HL-60/S4 treated with phorbol 12-myristate 13-acetate at 8.2 ng/mL for 4 days and 3 days (cell line): Measurements from ENCODE around the gene ODF2L.

Source experiments
- in situ Hi-C: fragments of 300-500 bp; cut with MboI; formaldehyde crosslinking; loops from 2 replicates; pipeline ENCODE4 v1.15.0; 2022; ENCODE audit warnings: low sequenced_read_pairs

ODF2L gene, protein sequence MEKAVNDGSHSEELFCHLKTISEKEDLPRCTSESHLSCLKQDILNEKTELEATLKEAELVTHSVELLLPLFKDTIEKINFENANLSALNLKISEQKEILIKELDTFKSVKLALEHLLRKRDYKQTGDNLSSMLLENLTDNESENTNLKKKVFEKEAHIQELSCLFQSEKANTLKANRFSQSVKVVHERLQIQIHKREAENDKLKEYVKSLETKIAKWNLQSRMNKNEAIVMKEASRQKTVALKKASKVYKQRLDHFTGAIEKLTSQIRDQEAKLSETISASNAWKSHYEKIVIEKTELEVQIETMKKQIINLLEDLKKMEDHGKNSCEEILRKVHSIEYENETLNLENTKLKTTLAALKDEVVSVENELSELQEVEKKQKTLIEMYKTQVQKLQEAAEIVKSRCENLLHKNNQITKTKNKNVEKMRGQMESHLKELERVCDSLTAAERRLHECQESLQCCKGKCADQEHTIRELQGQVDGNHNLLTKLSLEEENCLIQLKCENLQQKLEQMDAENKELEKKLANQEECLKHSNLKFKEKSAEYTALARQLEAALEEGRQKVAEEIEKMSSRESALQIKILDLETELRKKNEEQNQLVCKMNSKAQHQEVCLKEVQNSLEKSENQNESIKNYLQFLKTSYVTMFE

GRCh38 chr1:86395751-86396497 lies at the start of gene ODF2L:
TSS of gene ODF2L (minus strand) at chr1:86396323. CDS start at chr1:86387027, 9,296 bp downstream.
- in situ Hi-C loops = no loop called here

DNA sequence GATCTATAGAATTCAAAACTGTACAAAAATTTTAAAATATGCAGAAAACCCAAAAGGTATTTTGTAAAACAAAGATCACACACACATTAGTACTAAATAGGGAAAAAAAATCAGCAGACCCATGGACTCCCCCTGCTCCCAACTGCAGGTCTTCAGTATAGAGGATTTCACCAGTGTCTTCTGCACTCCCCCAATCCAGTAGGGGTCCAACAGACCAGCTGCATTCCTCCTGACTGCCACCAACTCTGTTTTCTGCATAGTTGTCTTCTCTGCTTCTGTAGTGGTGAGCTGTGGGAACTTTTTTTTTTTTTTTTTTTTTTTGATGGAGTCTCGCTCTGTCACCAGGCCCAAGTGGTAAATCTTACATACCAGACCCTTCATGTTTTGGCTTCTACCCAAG lies 49.8 kb upstream of the ODF2L start:
- in situ Hi-C loops = no loop called here

- in situ Hi-C loops = no loop called here
These were observed 45.9 kb upstream of the ODF2L start for GRCh38 chr1:86441997-86442396.

DNA sequence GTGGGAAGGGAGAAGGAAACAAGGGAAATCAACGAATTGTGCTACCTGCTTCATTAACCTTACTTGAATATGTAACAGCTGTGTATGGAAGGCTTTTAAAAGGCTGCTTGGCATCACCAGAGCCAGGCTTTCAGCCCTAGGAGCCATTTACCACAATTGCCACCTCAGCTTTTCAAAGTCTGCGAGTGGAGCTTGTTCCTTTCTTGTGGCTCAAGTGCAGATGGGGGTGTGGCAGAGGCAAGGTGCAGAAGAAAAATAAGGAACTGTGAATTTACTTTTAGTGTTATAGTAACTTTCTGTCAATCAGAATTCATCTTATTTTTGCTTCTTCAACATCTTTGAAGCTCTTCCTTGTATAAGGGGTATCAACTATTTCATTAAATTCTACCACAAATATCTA lies 45.5 kb upstream of the ODF2L start:
- in situ Hi-C loops = no loop called here

DNA sequence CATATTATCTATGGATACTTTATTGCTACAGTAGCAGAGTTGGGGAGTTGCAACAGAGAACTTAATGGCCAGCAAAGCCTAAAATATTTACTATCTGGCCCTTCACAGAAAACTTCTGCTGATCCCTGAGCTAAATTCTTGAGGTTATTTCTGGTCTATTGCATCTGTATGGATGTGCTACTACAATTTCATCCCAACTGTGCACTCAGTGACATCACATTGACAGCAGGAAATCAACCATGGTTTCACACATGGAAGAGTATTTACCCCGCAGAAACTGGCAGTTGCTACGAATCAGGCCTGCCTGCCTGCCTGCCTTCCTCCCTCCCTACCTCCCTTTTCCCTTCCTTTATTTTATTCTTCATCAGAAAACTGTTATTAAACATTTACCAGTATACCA lies 39.9 kb upstream of the ODF2L start:
- in situ Hi-C loops = no loop called here

DNA sequence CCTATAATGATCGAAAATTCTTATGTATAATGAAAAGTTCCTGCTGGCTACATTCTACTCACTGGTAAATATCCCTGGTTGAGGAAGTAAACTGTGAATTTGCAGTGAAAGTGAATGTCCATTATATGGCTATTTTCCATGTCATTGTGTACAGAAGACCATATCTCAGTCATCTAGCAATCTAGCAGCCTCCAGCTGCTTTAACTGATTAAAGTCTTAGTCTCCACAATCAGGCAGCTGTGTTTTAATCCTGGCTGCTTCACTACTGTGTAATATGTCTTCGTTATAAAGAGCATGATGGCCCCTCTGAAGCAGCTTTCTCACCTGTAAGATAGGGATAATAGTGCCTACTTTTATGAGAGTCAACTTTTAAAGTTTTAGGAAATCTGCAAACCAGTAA lies 39.2 kb upstream of the ODF2L start:
- in situ Hi-C loops = no loop called here

- in situ Hi-C loops = no loop called here
These were observed 37.9 kb upstream of the ODF2L start for GRCh38 chr1:86434059-86434458.

GRCh38 chr1:86430376-86430775 lies 34.3 kb upstream of the ODF2L start:
- in situ Hi-C loops = no loop called here

GRCh38 chr1:86429835-86430234 lies 33.7 kb upstream of the ODF2L start:
- in situ Hi-C loops = no loop called here

DNA sequence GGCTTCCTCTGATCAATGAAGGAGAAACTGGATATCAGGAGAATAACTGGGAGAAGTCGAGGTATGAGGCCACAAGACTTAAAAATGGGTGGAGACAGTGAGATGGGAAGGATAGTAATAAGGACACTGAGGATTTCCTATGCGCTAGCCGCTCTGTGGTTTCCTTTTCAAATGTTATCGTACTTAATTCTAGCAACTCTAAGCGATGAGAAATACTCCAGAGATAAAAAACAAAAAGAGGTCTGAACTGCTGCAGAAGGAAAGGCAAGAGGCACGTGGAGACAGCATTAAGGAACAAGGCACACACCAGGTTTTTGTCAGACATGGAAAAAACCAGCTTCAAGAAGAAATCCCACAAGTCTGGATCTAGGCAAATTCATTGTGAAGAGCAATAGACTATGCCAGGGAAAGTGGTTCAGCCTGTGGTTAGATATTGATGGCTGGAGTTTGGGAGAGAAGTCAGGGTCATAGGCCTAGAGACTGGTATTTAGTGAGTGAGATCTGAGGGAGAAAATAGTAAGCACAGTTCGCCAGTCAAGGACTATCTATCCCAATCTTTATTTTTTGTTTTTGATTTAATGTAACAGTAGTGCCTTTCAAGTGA lies 33.1 kb upstream of the ODF2L start:
- in situ Hi-C loops = no loop called here

DNA sequence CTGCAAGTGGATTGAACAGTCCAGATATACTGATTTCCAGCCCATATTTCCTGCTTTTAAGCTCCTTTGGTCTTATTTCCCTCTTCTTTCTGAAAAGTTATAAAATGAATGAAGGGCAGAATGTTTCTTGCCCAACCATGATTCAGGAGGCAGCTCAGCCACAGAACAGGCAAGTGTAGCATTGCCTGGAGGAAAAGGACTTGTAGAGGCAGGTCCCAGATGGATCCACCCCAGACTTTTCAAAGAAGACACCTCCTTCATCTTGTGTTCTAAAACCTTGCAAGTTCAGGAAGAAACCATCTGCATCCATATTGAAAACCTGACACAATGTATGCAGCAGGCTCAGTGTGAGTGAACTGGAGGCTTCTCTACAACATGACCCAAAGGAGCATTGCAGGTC lies 27.8 kb upstream of the ODF2L start, which contains the start of gene CLCA2:
Gene CLCA2 (plus strand): TSS at position 299 of the 400 bp plus-strand sequence. CDS start 77 bp downstream, at position 376.
- in situ Hi-C loops = no loop called here

DNA sequence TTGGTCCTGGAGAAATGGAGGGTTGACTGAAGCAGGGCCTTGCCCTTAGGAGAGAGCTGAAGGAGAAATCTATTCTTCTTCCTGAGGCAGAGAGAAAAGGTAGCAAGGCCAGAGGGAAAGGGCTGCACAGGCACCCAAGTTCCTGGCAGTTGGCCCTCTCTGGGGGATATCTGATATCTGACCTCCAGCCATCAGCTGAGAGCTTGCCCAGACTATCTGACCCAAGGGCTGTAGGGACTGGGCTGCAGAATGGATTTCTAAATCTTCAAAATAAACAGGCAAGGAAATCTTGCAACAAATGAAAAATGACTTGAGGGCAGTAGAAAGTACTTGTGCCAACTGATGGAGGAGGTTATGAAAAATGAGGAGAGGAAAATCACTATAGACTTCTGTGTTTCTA lies 27.4 kb upstream of the ODF2L start:
- in situ Hi-C loops = no loop called here

DNA sequence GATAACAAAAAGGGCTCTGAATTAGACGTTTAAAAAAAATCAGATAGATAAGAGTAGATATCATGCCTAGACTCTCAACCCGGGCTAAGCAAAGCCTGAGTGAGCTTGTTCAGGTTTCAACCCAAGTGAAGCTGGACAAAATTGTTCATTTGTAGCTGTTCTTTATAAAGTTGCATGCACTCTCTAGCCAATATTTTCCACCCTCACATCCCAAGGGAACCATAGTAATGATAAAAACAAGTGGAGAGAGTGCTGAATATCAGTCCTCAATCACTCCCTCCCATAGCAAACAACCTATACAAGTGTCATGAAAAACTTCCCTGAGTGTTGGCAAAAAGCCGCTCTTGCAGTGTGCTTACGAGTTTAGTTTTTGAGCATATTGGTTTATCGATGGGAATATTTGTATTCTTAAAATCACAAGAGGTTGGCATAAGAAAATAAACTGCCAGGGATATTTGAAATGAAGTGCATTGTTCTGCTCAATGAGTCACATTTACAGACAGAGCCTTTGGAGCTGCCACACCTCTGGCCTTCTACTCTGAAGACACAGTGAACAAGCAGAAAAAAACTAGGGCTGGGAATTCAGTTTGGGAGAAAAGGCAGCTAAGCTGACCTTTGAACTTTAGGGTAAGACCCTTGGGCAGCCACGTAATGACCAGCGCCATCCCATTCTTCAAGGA lies 25.6 kb upstream of the ODF2L start:
- in situ Hi-C loops = no loop called here

- in situ Hi-C loops = no loop called here
These were observed 23.3 kb upstream of the ODF2L start for GRCh38 chr1:86419277-86419903.

DNA sequence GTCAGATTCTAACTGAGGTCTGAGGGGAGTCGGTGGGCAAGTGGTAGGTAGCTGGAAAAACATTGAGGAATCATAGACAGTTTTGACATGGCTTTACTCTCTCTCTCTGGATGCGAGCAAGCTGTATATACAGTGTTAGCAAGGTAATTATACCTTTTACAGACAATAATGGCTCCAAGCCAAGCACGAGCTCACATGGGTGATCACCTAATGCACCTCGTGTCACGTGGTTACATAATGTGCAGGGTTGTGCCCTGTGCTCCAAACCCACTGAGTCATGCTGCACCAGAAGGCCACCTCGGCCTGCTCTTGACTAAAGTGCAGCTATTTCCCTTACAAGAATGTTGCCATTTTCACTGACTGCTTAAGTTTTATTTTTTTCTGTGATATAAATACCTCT lies 20.2 kb upstream of the ODF2L start:
- in situ Hi-C loops = no loop called here

- in situ Hi-C loops = no loop called here
These were observed 14.8 kb upstream of the ODF2L start for GRCh38 chr1:86410879-86411278.

GRCh38 chr1:86409416-86410021 lies 13.4 kb upstream of the ODF2L start:
- in situ Hi-C loops = no loop called here

GRCh38 chr1:86396498-86396890 lies 371 bp upstream of the ODF2L start:
- in situ Hi-C loops = no loop called here

DNA sequence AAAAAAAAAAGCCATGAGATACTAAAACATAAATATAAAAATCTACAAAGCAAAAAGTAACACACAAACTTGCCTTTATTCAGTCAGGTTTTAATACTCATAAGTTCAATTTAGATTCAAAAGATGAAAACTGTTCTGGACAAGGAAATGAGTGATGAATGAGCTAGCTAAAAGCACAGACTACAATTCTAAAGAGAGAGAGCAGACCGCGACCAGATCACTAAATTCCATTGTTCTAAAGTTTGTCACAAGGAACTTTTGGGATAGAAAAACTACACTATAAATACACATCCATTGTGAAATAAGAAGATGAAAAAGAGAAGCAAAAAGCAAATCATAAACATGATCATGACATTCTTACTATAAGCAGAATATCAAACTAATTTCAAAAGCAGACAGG lies 1.7 kb downstream of the ODF2L start:
- in situ Hi-C loops = no loop called here

GRCh38 chr1:86389307-86389706 lies 6.8 kb downstream of the ODF2L start:
- in situ Hi-C loops = no loop called here
